Activated CD8-positive, alpha-beta memory T cell treated with anti-CD3 and anti-CD28 coated beads for 36 hours (primary cell): ENCODE measurements around the gene PAQR4. TPM values are rescaled to one million over a fixed set of nuclear protein-coding genes. Genes with fewer than 3 reads are reported as not detected.

Experiments
- CTCF ChIA-PET: fragments of 350-600 bp; sonication (Branson Sonifier 250); formaldehyde crosslinking; loops from one replicate; lab custom pipeline; 2021; ENCODE audit warnings: antibody characterized with exemption; lab: Charles Lee
- POLR2A ChIA-PET: fragments of 350-600 bp; sonication (Branson Sonifier 250); formaldehyde crosslinking; loops from one replicate; lab custom pipeline; 2021; ENCODE audit warnings: antibody characterized with exemption; lab: Charles Lee
- total RNA-seq, 2 experiments: library from RNA; stranded (reverse); gene quantifications; one replicate each; pipeline ENCODE4 v1.2.3, GENCODE V29; 2021

PAQR4 gene
- total RNA-seq, 2 experiments from 2014 or later = 41.1 to 43.0 TPM

DNA sequence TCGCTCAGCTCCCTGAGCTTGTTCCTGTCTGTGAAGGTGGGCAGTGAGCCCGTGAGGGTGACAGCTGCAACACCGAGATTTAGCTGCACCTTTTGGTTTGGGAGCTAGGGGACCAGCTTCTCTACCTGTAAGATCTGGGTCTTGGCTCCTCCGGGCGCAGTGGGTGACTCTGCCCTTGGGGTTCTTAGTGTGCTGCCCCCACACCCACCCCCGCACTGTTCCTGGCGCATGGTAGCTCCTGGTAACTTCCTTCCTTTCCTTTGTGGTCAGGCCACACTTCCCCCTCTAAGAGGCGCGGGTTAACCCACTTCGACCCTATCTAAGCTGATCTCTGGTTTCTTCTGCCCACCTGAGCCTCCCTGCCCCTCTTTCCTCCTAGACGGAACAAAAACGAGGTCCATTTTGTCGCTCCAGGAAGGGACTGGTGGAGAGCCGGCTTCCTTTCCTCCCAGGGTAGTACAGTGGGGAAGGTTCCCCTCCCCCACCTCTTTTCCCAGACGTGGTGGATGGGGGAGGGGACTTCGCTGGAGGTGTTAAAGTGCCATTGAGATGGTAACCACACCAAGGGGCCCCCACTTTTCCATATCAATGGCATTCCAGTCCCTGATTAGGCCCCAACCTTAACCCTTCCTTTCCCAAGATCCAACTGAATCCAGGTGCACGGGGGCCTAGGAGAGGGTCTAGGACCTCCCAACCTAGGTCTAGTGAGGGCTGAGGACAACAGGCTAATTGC, 39.0 kb downstream of the PAQR4 start:
- CTCF ChIA-PET = interaction anchor here (0.9 to 7.2 kb wide), 4 partner anchors 13 to 21 kb away, joined by 3 to 73 read pairs (median 10); partner anchors contain the start of gene TNFRSF12A
- POLR2A ChIA-PET = interaction anchor here (0.6 kb wide), 1 partner anchor 31 kb away, joined by 3 read pairs; no protein-coding TSS in a partner anchor

DNA sequence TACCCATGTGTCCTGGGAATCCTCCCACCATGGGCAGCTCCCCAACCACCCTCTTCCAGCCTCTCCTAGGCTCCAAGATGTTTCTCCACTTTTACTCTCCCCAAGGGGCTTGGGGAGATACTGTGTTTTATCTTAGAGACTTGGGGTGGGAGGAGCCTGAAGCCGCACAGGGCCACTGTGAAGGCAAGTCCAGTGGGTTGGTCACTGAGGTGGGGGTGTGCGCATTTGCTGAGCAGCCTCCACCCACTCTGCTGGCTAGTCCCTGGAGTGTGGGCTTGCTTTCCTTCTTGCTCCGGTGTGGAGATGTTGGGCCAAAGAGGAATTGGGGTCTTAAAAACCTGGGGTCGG, 39.5 kb downstream of the PAQR4 start:
- ChIA-PET CTCF (interaction anchor here (2.1 to 7.2 kb wide), 2 partner anchors 12 to 21 kb away, joined by 16 to 73 read pairs; partner anchors contain the start of gene TNFRSF12A), POLR2A (no interaction called here)

DNA sequence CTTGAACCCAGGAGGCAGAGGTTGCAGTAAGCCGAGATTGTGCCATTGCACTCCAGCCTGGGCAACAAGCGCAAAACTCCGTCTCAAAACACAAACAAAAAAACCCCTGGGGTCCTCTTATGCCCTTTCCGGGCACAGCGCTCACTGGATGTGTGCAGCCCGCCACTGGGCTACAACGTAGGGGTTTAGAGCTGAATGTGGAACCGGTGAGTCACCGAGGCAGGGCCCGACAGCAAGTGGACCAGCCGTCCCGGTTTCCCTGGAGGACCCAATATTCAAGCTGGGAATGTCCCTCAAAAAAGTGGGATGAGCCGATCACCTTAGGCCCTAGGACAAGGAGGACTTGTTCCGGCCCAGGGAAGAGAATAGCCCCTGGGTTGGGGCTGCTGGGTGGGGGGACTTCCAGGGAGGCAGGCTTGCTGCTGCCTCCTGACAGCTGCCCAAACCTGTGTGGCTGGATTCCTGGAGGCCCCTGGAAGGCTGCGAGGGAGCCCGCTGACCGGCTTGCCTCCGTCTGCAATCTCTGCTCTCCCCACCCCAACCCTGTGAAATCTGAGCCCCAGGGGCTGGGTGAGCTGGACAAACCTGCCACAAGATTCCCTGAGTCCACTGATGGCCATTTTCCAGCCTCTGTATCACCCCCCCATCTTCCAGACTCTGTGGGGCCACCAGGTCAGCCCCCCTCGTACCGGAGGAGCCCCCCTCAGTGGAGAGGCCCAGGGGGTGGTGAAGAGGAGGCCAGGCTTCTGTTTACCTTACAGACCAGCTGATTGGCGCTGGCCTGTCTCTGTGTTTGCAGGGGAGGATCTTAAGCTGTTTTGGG, 40.6 kb downstream of the PAQR4 start:
- ChIA-PET CTCF (interaction anchor here (0.7 to 7.2 kb wide), 2 partner anchors 20 to 60 kb away, joined by 3 to 73 read pairs; no protein-coding TSS in a partner anchor), POLR2A (interaction anchor here (0.8 kb wide), 1 partner anchor 14 kb away, joined by 3 read pairs; no protein-coding TSS in a partner anchor)

DNA sequence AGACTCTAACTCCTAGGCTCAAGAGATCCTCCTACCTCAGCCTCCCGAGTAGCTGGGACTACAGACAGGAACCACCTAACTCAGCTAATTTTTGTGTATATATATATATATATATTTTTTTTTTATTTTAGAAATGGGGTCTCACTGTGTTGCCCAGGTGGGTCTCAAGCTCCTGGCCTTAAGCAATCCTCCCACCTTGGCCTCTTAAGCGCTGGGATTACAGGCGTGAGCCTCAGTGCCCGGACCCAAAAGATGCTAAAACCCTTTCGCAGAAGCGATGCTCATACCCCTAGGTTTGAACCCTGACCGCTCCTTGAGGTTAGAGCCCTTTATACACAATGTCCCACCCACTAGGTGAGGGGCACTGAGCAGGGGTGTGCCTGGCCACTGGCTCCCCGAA, 41.4 kb downstream of the PAQR4 start:
- ChIA-PET CTCF (interaction anchor here (2.2 to 7.2 kb wide), 2 partner anchors 11 to 19 kb away, joined by 6 to 73 read pairs; partner anchors contain the start of gene TNFRSF12A), POLR2A (no interaction called here)

DNA sequence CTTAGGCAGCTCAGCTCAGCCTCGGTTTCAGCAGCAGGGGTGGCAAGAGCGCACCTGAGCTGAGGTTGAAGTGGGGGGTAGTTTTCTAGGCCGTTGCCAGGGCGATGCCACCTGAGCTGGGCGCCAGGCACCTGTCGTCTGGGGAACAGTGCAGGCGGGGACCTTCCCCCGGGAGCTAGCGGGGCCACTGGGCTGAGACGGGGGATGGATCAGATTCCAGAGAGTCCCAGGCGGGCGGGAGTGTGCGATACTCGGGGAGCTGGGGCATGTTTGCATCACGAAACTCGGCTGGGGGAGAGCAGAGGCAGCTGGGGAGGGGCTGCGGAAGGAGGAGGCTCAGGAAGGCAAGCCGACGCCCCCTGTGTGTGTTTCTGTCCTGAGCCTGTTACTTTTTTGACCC, 43.1 kb downstream of the PAQR4 start:
- ChIA-PET CTCF (interaction anchor here (2.2 kb wide), 1 partner anchor 9 kb away, joined by 6 read pairs; the partner anchor contains the start of gene TNFRSF12A), POLR2A (no interaction called here)

DNA sequence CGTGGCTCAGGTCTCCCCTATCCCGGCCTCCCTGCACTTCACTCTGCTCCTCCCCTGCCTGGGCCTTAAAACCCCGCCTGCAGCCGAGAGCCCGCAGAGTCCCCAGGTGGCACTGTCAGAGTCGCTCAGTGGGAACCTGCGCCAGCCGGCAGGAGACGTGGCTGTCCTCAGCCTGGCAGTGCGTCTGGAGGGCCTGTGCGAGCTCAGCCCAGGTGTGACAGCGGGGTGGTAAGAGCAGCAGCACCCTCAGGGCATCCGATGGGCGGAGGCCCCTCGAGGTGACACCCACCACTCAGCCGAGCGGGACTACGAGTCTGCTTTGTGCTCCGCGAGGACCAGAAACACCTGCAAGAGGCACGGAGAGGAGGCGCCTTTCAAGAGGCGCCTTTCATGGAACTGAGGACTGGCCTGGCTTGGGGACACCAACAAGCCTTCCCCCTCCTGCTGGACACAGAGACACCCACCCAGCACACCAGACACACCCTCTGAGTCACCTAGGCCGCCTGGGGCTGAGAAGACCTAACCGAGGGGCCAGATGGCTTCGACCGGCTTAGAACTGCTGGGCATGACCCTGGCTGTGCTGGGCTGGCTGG, 43.8 kb downstream of the PAQR4 start, which contains the start of gene CLDN9:
TSS of gene CLDN9 (plus strand) at position 96 of the 593 bp plus-strand sequence. CDS start at position 536, 440 bp downstream.
- CTCF ChIA-PET = no interaction called here
- POLR2A ChIA-PET = no interaction called here

DNA sequence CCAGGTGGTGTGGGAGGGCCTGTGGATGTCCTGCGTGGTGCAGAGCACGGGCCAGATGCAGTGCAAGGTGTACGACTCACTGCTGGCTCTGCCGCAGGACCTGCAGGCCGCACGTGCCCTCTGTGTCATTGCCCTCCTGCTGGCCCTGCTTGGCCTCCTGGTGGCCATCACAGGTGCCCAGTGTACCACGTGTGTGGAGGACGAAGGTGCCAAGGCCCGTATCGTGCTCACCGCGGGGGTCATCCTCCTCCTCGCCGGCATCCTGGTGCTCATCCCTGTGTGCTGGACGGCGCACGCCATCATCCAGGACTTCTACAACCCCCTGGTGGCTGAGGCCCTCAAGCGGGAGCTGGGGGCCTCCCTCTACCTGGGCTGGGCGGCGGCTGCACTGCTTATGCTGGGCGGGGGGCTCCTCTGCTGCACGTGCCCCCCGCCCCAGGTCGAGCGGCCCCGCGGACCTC, 44.4 kb downstream of the PAQR4 start:
- ChIA-PET POLR2A (no interaction called here), CTCF (interaction anchor here (0.6 kb wide), 1 partner anchor 11 kb away, joined by 4 read pairs; no protein-coding TSS in a partner anchor)

DNA sequence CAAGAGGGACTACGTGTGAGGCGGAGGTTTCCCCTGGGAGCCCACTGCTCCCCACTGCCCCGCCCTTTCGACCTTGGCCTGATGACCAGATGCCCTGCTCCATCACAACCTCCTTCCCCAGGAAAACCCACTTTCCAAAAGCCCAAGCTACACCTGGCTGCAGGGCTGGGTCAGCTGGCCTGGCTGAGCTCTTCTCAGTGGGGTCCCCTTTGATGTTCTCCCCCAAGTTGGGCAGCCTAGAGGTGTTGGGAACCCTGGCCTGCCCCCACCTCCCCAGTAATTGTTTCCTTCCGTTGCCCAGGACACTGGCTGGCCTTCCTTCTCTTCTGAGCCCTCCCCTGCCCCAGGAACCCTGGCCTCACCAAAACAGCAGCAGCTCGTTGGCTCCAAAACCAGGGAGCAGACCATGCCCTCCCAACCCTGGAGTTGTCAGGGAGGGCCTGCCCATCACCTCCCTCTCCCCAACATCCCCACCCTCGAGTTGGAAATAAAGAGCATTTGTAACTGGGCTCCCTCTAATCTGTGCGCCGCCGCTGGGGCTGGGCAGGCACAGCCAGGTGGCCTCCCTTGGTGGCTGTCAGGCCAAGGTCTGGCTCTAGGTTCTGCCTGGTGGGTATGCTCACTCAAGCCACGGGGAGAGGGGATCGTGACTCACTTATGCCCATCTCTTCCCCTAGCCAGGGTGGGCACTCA, 45.0 kb downstream of the PAQR4 start:
- ChIA-PET CTCF (interaction anchor here (0.6 to 1.4 kb wide), 2 partner anchors 10 to 11 kb away, joined by 3 to 4 read pairs; no protein-coding TSS in a partner anchor), POLR2A (no interaction called here)

DNA sequence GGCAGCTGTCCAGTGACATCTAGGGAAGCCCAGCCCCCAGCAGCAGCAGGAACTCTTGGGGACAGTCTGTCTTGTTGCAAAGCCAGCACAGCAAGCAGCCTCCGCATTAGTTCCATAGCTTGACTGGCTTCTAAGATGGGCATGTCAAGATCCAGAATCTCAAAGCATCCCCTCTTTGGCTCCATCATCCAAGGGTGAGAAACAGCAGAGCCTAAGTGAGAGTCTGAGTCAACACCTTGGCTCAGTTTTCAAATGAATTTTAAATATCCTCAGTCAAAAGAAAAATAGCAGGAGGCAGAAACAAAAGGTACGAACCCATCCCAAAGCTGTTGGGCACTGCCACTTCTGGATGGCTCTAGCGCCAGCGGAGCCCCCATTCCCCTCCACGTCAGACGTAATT, 45.8 kb downstream of the PAQR4 start:
- ChIA-PET POLR2A (no interaction called here), CTCF (interaction anchor here (1.2 to 1.4 kb wide), 2 partner anchors 11 to 17 kb away, joined by 3 to 4 read pairs; no protein-coding TSS in a partner anchor)

DNA sequence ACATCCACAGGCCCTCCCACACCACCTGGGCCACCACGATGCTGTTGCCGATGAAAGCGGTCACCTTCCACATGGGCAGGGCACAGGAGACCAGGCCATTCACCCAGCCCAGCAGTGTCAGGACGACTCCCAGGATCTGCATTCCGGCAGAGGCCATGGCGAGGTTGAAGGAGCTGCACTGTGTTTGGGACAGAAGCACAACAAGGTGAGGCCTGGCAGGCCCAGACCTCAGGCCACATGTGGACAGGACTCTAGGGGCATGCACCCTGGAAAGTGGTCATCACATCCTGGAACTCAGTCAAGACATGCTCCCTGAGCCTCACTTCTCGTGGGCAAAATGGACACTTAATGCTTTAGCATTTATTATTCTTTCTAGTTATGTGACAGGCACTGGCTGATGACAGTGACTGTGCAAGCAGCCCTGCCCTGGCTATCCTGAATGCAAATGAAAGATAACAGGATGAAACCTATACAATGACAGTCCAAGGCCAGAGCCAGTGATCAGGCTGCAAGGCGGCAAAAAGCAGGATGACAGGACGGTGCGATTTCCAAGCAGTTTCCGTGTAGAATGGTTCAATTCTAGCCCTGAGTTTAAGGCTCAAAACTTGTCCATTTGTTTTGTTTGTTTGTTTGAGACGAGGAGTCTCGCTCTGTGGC, 46.8 kb downstream of the PAQR4 start:
- ChIA-PET POLR2A (no interaction called here), CTCF (interaction anchor here (1.2 kb wide), 1 partner anchor 16 kb away, joined by 4 read pairs; no protein-coding TSS in a partner anchor)

DNA sequence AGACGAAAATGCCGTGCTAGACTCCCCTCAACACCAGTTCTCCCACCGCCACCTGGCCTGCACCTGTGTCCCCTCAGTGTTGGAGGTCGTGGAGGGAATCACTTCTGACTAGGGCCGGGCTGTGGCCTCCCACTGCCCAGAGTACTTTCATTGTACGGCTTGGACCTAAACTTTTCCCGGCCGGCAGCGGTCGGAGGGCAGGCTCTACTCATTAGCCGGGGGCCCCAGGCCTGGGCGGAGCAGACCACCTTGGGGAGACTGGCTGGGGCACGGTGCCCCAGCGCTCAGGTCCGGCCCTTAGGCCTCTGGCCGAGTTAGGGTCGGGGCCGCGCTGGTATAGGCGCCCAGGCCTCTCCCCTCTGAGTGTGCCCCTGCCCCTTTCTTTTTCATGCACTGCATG, 48.2 kb downstream of the PAQR4 start:
- ChIA-PET POLR2A (no interaction called here), CTCF (interaction anchor here (1.1 to 6.6 kb wide), 2 partner anchors 14 to 384 kb away, joined by 3 to 80 read pairs; partner anchors contain the start of gene ZNF174)

DNA sequence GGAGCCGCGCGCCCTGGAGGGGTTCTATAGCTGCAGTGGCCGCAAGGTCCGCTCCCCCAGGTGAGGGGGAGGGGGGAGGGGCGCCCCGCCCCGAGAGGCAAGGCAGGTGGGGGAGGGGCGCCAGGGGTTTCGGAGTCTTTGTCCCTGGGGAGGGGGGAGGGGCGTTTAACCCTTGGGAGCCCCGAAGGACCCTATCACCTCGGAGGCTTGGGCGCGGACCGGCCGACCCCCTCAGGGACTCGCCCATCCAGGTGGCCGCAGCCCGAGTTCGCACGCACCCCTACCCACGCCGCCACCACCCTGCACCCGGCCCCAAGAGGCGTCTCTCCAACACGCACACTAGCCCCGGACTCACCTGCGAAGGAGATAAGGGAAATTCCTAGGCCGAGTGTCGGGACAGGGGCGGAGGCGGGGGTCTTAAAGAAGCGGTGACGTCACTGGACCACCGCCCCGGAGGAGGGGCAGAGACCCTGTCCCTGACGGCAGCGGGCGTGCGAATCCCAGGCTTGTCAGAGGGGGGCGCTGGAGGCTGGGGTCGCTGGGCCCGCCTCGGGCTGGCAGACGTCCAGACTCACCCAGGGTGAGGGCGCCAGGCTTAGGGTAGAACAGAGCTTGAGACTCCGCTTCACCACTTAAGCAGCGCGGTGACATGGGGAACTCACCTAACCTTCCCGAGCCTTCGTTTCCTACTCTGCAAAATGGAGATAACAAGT, 48.8 kb downstream of the PAQR4 start, which contains the start of gene CLDN6:
TSS of gene CLDN6 (minus strand) at position 390 of the 713 bp plus-strand sequence. CDS start 2,162 bp downstream, outside the sequence.
- ChIA-PET CTCF (interaction anchor here (0.6 to 6.6 kb wide), 3 partner anchors 13 to 383 kb away, joined by 3 to 80 read pairs (median 3); partner anchors contain the start of gene ZNF174), POLR2A (no interaction called here)

DNA sequence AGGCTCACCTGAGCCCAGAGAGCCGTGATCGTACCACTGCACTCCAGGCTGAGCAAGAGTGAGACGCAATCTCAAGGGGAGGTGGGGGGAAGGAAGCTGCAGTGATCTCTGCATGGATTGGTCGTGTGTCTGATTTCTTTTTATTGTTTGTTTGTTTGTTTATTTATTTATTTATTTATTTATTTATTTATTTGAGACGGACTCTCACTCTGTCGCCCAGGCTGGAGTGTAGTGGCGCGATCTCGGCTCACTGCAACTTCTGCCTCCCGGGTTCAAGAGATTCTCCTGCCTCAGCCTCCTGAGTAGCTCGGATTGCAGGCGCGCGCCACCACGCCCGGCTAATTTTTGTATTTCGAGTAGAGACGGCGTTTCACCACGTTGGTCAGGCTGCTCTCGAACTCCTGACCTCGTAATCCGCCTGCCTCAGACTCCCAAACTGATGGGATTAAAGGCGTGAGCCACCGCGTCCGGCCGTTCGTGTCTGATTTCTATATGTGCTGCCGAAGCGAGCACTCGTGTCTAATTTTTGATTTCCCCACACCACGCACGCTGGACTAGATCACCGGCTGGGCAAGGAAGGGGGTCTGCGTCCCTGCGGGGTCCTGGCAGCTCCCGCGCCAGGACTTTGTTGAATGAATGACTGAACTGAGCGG, 50.6 kb downstream of the PAQR4 start:
- CTCF ChIA-PET = interaction anchor here (1.0 to 6.6 kb wide), 7 partner anchors 8 to 110 kb away, joined by 3 to 80 read pairs (median 6); no protein-coding TSS in a partner anchor
- POLR2A ChIA-PET = interaction anchor here (1.3 to 1.5 kb wide), 4 partner anchors 10 to 110 kb away, joined by 3 to 6 read pairs (median 4); partner anchors contain the start of genes IL32 and PKMYT1

DNA sequence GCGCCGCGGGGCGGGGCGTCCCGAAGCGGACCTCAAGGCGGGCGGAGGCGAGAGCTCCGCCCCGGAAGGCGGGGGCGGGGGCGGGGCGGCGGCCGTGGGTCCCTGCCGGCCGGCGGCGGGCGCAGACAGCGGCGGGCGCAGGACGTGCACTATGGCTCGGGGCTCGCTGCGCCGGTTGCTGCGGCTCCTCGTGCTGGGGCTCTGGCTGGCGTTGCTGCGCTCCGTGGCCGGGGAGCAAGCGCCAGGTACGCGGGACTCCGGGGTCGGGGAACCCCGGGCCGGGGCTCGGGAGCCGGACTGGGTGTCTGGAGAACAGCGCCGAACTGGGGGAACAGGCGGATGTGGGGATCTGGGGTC, 51.1 kb downstream of the PAQR4 start, which contains the start of gene TNFRSF12A:
TSS of gene TNFRSF12A (plus strand) at position 122 of the 357 bp plus-strand sequence. CDS start at position 152, 30 bp downstream.
- ChIA-PET CTCF (interaction anchor here (1.5 to 6.6 kb wide), 5 partner anchors 9 to 50 kb away, joined by 4 to 80 read pairs (median 7); no protein-coding TSS in a partner anchor), POLR2A (interaction anchor here (0.6 to 1.5 kb wide), 6 partner anchors 9 to 109 kb away, joined by 3 to 7 read pairs (median 4); partner anchors contain the start of genes IL32 and PKMYT1)

DNA sequence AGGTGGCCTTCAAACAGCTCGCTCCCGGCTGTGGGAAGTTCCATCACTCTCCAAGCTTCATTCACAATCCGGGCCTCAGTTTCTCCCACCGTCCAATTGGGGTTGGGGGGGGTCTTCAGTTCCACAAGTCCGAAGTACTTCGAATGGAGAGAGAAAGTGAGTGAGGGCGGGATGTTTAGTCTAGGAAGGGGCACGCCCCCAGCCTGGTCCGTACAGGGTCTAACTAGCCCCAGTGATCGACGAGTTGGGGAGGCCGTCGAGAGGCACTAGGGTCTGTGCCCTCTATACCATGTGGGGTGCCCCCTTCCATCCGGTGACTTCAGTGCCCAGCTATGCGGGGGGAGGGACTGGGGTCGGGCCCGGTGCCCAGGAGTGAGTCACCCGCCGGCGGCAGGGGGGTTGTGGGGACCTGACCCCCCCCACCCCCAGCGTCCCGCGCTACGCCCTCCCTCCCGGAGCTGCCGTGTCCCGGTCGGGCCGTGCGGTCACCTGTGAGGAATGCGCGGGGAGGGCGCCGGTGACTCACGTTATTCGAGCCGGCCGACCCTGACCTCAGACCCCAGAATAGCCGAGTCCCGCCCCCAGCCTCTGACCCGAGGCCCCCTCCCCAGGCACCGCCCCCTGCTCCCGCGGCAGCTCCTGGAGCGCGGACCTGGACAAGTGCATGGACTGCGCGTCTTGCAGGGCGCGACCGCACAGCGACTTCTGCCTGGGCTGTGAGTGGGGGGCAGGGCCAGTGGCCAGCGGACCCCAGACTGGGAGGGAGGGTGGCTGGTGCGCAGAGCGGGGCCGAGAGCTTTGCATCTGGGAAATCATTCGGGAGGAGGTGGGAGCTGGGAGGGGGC, 51.7 kb downstream of the PAQR4 start:
- POLR2A ChIA-PET = interaction anchor here (0.6 to 1.5 kb wide), 6 partner anchors 9 to 109 kb away, joined by 3 to 7 read pairs (median 4); partner anchors contain the start of genes IL32 and PKMYT1
- CTCF ChIA-PET = interaction anchor here (0.5 to 6.6 kb wide), 7 partner anchors 9 to 87 kb away, joined by 3 to 80 read pairs (median 7); no protein-coding TSS in a partner anchor
